NB4 (cell line): ENCODE measurements around the gene RRAD.

Source experiments
- DNase-seq: peaks from one replicate; pipeline ENCODE4 v3.0.0; 2010; ENCODE audit warnings: low read depth
- H3K4me3 ChIP-seq: one replicate; pipeline ENCODE4 v1.5.1; 2011; ENCODE audit warnings: mild to moderate bottlenecking, low read depth, low read length, moderate library complexity
- MYC ChIP-seq: IDR thresholded peaks from 2 replicates; pipeline ENCODE4 v1.6.1; 2011; ENCODE audit warnings: low read depth, low read length
- POLR2A ChIP-seq: IDR thresholded peaks from 2 replicates; pipeline ENCODE4 v1.6.1; 2011; ENCODE audit warnings: mild to moderate bottlenecking; ENCODE audit not compliant: insufficient read length; ENCODE audit errors: extremely low read depth
- TF ChIP-seq, protein P1 (sequence below): IDR thresholded peaks from 2 replicates; pipeline ENCODE4 v1.6.1; 2011; ENCODE audit warnings: low read depth, low read length
- TF ChIP-seq, protein P2 (sequence below): IDR thresholded peaks from one replicate; pipeline ENCODE4 v1.5.1; 2012; ENCODE audit warnings: low read depth, low read length

RRAD gene

DNA sequence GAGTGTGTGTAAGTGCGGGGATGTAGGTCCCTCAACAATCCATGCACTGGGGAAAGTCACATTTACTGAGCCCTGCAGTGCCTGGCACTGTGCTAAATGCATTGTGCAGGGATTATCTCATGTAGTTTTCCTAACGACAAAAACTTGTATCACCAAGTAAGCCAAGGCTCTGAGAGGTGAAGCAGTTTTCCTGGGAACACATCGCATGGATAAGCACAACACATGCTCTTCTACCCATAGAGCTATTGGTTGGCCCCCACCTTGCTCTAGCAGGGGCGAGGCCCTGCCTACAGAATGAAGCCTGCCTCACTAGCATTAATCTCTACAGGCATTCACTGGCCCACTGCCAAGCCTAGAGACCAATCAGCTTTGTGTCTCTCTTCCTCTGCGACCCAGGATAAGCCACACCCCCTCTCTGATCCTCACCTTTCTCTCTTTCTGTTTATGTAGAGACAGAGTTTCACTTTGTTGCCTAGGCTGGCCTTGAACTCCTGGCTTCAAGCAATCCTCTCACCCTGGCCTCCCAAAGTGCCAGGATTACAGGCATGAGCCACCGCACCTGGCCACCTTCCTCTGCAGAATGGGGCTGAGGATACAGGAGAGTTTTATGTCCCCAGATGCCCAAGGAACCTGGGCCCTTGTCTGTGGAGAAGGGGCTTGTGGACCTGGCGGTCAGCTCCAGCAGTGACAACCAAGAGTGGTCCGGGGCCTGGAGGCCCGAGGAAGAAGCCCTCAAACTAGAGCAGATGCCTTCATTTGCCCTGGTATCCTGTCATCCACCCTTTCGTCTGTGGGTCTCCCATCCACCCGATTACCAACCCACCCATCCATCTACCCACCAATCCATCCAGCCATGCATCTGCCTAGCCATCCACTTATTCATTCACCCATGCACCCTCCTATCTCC is 19.4 kb downstream of the RRAD start:
- no peak overlapping the region for H3K4me3 ChIP-seq
- TF ChIP-seq POLR2A (no peak), MYC (no peak)
- TF ChIP-seq, protein P1, sequence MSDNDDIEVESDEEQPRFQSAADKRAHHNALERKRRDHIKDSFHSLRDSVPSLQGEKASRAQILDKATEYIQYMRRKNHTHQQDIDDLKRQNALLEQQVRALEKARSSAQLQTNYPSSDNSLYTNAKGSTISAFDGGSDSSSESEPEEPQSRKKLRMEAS: no peak
- TF ChIP-seq, protein P2, sequence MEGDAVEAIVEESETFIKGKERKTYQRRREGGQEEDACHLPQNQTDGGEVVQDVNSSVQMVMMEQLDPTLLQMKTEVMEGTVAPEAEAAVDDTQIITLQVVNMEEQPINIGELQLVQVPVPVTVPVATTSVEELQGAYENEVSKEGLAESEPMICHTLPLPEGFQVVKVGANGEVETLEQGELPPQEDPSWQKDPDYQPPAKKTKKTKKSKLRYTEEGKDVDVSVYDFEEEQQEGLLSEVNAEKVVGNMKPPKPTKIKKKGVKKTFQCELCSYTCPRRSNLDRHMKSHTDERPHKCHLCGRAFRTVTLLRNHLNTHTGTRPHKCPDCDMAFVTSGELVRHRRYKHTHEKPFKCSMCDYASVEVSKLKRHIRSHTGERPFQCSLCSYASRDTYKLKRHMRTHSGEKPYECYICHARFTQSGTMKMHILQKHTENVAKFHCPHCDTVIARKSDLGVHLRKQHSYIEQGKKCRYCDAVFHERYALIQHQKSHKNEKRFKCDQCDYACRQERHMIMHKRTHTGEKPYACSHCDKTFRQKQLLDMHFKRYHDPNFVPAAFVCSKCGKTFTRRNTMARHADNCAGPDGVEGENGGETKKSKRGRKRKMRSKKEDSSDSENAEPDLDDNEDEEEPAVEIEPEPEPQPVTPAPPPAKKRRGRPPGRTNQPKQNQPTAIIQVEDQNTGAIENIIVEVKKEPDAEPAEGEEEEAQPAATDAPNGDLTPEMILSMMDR: no peak
- no peak for DNase-seq

DNA sequence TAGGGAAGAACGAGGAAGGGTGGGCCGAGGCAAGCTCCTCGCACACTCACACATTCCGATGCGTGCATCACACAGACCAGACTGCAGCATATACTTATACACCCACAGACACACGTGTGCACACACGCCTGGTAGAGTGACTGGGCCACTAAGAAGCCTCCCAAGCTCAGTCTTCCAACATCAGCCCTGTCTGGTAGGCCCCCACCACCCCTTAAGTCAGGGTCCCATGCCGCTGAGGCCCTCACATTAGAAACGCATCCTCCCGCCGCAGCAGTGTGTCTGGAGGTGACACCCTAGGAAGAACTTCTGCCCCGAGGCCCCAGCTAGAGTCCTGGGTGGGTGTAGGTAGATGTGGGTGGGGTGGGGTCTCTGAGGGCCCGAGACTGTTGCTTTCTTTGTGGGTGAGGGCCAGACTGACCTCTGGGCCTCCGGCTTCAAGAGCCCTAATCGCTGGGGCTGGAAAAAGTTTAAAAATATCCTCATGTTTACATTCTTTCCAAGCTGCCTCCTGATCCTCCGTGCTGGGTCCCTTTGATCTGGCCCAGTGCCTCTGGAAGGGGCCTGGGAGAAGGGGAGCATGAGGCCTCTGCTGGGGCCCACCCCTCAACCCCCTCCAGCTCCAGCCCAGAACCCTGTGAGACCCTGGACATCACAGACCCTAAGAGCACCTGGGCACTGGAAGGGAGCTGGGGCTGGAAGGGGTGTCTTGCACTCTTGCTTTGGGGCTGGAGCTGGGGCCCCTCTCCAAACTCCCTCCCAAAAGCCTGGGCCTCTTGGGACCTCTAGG is 20.3 kb downstream of the RRAD start:
- DNase-seq: no peak
- no peak overlapping the region for H3K4me3 ChIP-seq
- no peak for TF ChIP-seq MYC
- TF ChIP-seq, protein P2: no peak
- TF ChIP-seq, protein P1: no peak
- no peak for TF ChIP-seq POLR2A

DNA sequence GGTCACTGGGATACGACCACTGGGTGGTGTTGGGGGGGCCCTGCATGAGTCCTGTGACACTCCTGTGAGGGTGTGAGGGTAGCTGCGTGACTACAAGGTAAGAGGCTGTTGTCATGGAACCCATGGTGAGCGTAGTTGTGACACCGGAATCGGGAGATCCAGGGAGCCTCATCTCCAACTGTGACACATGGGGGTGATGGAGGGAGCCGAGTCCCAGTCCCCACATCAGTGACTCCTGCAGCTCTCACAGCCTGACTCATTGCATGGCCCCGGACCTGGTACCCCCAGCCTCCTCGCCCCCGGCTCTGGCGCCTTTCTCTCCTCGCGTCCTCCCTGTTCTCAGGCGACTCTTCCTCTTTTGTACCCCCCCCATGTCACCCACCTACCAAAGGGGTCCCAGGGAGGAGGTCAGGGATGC is 20.9 kb downstream of the RRAD start:
- no peak for DNase-seq
- no peak for TF ChIP-seq POLR2A
- TF ChIP-seq, protein P2: no peak
- TF ChIP-seq, protein P1: no peak
- TF ChIP-seq MYC: no peak
- no peak overlapping the region for H3K4me3 ChIP-seq

DNA sequence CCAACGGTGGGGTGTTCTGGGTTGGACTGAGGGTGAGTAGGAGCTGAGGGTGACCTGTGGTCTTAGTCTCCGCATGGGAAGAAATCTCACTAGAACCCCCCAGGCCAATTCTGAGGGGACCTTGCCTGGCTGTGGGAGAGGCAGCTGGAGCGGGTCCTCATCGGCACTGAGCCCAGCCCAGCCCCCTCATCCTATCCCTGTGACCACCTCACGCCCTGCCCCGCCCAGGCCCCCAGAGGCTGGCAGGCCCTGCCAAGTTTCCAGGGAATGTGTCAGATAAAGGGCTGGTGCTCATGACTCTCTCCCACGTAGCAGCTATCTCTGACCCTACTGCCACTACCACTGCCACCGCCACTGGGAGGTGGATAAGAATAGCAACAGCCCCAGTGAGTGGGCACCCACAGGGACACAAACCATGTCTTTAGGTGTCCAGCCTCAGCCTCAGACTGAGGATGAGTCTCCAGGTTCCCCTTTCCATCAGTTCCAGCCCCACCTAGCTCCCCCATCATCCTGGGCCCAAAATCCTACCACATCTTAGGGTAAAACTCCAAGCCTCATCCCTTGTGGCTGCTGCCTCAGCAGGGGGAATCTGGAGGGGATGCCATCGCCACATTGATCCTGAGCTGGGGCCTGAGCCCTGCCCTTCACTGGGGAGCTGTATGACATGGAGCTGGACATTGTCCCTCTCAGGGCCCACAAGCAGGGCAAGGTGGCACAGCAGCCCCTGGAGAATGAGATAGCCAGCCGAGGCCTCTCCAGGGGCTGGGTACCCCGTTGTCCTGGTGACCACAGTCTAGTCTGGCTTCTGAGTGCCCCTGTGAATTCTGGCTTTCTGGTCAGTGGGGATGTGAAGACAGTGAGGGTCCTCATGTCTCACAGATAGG is 21.5 kb downstream of the RRAD start:
- DNase-seq: no peak
- no peak overlapping the region for H3K4me3 ChIP-seq
- TF ChIP-seq, protein P1: no peak
- TF ChIP-seq, protein P2: no peak
- TF ChIP-seq MYC: no peak
- no peak for TF ChIP-seq POLR2A
